ENCODE measurements around the gene OR8J3.

DNA sequence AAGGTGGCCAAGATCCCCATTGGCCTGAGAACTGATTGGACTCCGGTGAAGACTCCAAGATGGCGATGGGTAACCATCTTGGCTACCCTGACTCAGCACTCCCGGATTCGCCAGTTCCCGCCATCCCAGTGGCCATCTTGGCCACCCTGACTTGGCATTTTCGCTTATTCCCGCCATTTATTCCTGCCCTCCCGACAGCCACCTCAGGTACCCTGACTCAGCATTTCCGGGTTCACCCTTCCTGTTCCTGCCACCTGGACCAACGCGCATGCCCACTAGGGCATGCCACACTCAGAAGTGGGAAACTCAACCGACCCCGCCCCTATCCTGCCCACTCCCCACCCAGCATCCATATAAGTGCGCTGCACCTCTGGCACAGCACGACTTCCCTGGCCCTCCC, 12.3 kb upstream of the OR8J3 start:
- TF ChIP-seq, protein P1, sequence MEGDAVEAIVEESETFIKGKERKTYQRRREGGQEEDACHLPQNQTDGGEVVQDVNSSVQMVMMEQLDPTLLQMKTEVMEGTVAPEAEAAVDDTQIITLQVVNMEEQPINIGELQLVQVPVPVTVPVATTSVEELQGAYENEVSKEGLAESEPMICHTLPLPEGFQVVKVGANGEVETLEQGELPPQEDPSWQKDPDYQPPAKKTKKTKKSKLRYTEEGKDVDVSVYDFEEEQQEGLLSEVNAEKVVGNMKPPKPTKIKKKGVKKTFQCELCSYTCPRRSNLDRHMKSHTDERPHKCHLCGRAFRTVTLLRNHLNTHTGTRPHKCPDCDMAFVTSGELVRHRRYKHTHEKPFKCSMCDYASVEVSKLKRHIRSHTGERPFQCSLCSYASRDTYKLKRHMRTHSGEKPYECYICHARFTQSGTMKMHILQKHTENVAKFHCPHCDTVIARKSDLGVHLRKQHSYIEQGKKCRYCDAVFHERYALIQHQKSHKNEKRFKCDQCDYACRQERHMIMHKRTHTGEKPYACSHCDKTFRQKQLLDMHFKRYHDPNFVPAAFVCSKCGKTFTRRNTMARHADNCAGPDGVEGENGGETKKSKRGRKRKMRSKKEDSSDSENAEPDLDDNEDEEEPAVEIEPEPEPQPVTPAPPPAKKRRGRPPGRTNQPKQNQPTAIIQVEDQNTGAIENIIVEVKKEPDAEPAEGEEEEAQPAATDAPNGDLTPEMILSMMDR (IDR thresholded peaks at IDR 0.05), result no peak
- TF ChIP-seq POLR2A (IDR thresholded peaks at IDR 0.05), result no peak

All from heart left ventricle (tissue), 13 donors.